Fibroblast of skin of scalp (primary cell): Measurements from ENCODE around the gene PALMD.

Experiments used
- DNase-seq: peaks from one replicate; pipeline ENCODE4 v3.0.0-alpha.2; 2013

Gene PALMD

DNA sequence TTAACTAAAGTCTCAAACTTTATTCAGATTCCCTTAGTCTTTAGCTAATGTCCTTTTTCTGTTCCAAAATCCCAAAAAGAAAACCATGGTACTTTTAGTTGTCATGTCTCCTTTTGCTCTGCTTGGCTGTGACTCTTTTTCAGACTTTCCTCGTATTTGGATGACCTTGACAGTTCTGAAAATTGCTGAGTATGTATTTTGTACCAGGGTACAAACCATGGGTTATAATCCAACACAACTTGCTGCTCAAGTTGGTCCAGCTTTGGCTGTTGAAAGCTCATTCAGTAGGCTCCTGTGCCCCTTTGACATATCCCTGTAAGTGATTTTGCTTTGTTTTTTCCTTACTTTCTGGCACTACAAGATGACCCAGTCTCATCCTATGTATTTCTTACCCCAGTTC lies 51.7 kb downstream of the PALMD start:
- DNase-seq: no peak

DNA sequence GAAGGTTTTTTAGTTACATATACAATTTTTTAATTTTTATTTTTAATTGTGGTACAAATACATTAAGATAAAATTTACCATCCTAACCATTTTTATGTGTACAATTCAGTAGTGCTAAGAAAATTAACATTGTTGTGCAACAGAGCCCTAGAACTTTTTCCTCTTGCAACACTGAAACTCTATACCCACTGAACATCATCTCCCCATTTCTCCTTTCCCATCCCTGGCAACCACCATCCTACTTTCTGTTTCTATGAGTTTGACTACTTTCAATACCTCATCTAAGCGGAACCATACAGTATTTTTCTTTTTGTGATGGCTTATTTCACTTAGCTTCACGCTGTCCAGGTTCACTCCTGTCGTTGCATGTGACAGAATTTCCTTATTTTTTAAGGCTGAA lies 54.1 kb downstream of the PALMD start:
- no peak for DNase-seq

DNA sequence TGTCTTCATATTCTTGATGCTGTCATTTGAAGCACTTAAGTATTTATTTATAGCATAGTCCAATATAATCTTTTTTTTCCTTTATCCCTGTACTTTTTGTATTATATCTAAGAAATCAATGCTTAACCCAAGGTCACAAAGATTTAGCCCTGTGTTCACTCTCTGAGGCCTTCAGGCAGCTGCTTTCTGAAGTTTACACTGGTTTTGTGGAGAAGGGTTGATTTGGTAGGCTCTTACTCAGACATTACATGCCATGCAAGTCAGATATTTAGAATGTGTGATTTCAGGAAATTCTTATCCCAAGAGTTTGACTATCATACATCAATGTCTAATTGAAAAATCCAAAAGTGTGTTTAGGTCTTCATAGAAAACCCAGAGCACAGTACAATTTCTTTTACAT lies 56.3 kb downstream of the PALMD start:
- peak; percentile 11 for DNase-seq

DNA sequence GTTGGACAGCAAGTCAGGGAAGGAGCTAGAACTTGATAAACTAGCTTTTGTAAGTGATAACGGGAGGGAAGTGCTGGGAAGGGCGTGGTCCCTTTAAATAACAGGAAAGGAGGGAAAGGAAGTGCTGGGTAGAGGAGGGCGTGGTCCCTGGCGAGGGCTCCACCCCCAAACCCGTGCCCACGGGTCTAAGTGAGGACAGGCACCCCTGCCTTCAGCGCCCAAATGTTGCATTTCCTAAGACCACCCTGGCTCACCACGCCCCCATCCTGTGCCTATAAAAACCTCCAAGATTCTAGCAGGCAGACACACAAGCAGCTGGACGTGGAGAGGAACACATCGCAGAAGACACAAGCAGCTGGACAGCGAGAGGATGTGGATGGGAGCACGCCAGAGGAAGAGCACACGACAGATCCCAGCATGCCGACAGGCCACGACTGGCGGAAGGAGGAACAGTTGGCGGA lies 58.5 kb downstream of the PALMD start:
- DNase-seq: no peak

DNA sequence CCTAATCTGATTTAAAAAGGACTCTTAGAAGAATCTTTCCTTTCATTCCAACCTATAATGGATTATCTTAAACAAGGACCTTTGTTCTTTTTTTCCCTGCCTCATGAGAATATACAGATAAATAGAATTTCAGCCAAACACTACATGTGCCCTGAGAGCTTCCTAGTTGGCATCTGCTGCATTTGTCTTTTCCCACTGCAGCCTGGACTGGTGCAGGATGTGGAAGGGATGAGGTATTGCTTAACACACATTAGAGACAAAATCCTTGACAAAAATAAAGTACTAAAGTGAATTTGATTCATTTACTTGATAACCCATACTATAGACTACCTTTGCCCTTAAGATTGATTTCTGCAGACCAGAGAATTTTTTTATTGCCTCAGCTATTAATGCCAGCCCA lies 59.5 kb downstream of the PALMD start:
- no peak for DNase-seq

DNA sequence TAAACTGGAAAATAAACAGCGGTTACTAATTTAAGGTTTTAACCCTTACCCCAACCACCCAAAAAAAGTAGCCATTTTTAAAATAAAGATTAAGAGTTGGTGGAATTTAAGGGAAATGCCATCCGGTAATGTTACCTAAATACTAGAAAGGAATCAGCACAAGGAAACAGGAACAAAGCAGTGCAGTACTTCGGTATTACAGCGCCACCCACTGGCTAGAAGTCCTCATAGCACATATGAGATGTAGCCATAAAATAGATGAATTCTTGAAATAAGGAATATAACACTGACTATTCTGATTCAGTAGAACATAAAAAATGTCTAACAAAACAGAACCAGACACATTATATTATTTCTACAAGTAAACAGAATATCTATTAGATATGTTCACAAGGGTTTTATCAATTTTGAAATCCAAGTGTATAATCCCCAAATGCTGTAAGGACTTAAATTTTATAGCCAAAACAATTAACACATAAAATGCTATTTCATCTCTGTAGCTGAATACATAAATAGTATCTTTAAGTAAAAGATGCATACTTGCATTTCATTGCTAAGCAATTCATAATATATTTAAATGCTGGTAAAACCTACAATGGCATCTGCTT lies 61.7 kb downstream of the PALMD start:
- peak; percentile 67 for DNase-seq

DNA sequence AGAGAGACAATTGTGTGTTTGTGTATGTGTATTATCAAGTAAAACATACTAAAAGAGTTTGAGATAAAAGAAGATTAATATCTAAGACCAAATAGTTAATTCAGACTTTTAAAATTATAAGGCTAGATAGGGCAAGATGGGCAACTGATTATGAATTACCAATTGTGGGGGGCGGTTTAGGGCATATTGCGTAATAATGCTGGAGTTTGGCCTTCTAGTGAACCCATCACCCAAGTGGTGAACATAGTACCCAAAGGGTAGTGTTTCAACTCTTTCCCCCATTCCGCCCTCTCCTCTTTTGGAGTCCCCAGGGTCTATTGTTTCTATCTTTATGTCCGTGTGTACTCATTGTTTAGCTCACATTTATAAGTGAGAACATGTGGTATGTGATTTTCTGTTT lies 65.1 kb downstream of the PALMD start:
- DNase-seq: no peak

DNA sequence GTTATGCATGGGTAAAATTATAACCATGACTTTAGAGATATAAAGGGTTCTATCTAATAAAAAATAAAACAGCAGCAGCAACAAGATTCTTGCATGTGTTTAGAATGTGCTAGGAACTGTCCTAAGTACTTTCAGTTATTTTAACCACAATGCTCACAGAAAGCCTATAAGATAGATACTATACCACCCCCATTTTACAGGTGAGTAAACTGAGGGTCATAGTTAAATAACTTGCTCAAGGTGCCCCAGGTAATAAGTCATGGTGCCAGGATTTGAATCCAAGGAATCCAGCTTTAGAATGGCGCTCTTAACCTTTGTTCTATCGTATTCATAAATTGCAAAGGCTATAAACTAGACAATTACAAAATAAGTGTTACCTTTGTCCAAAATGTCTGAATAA lies 67.1 kb downstream of the PALMD start:
- DNase-seq: no peak

DNA sequence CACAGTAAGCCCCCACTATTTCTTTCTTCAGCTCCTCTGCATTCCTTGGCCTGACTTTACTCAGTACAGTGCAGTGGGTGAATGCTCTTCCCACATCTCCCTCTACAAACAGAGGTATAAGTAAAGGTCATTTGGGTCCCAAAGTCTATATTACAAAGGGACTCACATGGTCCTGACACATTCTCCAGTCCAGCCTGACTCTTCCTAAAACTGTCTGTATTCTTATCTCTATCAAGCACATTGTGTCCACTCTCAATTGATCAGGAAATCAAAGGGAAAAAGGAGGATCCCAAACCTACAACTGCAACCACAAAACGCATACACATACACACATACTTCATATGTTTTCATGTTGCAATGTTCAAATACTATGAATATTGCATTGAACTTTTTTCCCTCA lies 71.1 kb downstream of the PALMD start:
- DNase-seq: no peak

DNA sequence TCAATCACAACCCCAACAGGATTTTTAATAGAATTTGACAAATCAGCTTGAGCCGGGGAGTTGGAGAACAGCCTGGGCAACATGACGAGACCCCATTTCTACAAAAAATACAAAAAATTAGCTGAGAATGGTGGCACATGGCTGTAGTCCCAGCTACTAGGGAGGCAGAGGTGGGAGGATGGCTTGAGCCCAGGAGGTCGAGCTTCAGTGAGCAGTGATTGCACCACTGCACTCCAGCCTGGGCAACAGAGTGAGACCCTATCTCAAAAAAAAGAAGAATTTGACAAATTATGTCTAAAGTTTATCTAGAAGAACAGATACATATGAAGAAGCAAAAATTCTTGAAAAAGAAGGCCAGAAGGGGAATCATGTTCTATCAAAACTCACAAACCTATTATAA lies 77.3 kb downstream of the PALMD start:
- DNase-seq: no peak

DNA sequence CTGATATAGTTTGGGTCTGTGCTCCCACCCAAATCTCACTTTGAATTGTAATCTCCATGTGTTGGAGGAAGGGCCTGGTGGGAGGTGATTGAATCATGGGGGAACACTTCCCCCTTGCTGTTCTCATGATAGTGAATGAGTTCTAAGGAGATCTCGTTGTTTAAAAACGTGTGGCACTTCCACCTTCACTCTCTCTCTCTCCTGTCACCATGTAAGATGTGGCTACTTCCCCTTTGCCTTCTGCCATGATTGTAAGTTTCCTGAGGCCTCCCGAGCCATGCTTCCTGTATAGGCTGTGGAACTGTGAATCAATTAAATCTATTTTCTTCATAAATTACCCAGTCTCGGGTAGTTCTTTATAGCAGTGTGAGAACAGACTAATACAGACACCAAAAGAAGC lies 80.1 kb downstream of the PALMD start:
- DNase-seq: no peak

DNA sequence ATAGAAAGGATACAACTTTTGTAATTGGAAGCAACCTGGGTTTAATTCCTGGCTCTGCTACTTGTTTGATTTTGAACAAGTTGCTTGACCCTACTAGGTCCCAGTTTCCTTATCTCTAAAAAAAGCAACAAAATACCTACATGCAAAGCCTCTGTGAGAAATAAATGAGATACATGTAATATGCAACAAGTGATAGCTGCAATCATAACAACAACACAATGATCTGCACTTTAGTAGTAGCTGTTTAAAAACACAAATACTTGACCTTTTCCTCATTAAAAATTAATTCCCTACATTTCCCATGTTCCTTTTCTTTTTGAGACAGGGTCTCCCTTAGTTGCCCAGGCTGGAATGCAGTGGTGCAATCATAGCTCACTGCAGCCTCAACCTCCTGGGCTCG lies 80.5 kb downstream of the PALMD start:
- DNase-seq: no peak

DNA sequence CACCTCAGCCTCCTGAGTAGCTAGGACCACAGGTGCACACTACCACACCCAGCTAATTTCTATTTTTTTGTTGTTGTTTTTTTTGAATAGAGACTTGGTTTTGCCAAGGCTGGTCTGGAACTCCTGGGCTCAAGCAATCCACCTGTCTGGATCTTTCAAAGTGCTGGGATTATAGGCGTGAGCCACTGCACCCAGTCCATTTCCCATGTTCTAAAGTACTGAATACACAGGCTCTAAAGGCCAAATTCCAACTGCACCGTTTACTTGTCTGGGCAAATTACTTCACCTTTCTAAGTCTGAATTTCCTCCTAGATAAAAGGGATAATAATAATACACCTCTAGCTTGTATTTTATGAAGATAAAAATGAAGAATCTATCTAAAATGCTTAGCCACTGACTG lies 80.9 kb downstream of the PALMD start:
- no peak for DNase-seq

DNA sequence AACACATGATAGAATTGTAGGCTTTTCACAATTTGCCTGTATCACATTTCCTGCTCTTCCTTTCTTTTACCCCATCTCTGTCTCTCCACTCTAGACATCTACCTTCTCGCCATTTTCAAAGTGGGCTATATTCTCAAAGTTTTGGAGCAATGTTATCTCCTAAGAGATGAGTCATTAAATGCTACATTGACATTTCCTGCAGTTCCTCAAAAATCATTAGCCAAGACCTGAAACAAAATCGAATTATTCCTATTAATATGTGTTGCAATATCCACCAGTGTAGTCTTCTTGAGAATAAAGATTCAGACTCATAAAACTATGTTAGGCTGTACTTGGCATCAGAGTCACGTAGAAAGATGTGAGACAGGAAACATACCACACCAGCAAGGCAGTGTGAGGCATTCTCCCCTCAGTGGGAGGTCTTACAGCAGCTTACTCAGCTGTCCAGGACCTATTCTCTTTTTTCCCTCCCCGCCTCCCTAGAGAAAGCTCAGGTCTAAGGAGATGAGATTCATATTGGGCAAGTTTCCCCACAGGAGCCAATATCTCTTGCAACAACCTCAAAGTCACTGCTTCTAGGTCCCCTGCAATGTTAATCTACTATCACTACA lies 81.8 kb downstream of the PALMD start:
- DNase-seq: peak; percentile 90

DNA sequence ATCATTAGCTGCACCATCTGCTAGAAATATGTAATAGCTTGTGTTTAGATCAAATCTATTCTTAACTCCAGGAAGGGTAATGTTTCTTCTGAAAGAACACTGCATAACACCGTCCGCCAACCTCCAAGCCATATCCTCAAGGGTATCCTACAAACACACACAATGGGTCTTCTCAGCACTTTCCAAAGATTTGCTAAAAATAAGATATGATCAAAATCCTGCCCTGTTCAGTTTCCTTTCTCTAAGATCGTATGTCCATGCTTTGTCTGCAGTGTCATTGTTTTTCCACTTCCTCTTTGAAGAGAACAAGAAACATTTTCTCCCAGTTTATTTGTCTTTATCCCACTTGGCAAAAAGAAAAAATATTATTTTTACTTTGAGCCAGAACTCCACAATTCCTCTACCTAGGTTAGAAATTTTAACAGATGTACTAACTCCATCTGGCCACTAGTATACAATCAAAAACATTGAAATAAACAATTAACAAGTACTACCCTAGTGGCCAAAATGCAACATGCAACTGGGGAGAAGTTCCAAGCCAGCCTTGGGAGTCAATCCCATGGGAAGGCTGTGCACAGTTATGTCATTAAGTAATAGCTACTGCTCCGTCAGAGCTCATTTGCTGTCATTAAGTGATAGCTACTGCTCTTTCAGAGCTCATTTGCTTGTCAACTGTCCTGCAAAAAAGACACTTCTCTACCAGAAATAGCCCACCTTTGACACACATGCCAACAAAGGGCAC lies 82.8 kb downstream of the PALMD start:
- DNase-seq: peak; percentile 69

DNA sequence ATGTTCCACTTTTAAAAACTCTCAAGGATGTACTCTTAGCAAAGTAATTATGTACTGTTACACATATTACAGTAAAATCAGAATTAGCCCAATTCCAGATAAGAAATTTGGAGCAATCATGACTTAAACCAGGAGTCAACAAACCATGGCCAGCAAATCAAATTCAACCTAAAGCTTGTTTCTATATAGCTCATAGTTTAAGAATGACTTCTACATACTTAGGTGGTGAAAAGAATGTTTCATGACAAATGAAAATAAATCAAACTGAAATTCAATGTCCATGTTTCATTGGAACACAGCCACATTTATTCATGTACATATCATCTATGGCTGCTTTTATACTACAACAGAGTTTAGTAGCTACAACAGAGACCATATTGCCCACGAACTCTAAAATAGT lies 85.5 kb downstream of the PALMD start:
- peak; percentile 90 for DNase-seq

DNA sequence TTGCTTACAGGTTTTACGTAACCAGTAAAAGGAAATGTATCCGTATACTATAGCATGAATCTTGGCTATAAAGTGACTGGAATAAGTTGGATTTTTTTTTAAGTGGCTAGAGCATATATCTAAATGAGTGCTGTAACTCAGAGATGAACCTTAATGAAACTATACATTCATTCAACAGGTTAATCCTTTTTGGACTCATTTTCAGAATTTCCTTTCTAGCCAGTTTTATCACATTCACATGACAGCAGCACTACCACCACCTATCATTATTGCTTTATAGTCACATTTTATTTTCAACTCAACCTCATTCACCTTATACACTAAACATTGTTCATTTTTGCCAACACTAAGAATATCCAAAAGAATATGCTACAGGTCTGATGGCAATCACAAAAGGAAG lies 89.9 kb downstream of the PALMD start:
- DNase-seq: no peak

DNA sequence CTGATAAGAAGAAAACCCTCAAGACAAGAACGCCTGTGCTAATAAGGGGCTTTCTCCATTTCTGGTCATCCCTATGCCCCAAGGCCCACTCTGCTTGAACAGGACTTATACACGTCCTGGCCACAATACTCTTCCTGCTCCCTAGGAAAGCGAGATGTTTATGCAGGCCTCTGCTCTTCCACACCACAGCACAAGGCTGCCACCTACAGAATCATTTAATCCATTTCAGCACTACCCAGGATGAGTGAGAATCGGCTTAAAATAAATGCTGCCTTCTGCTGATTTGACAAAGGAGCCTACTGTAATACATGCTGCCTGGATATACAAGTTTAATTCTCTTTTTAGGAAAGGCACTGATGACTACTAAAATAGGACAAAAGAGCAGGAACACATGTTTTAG lies 91.1 kb downstream of the PALMD start:
- DNase-seq: peak; percentile 77

DNA sequence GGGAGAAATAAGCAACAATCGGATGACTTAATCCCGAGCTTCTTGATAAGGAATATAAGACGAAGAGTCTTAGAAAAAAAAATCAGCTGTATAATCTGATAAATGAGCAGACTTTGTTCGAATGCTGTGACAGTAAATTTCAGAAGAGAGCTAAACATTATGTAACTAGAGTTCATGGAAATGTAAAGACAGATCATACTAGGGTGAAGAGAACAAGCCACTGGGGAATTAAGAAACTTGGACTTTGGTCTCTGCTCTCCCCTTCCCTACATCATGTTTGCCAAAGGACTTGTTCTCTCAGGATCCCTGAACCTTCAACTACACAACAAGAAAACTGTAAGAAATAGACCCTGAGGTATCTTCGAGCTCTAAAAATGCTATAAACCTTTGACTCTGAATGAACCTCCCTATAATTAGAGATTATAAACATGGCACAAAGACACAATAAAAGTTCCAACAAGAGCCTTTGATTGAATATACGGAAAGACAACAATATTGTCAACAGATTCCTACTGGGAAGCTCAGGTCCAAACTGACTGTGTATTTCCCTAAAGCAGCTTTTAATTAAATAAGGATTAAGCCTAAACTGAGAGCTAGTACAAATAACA lies 93.0 kb downstream of the PALMD start:
- DNase-seq: no peak

DNA sequence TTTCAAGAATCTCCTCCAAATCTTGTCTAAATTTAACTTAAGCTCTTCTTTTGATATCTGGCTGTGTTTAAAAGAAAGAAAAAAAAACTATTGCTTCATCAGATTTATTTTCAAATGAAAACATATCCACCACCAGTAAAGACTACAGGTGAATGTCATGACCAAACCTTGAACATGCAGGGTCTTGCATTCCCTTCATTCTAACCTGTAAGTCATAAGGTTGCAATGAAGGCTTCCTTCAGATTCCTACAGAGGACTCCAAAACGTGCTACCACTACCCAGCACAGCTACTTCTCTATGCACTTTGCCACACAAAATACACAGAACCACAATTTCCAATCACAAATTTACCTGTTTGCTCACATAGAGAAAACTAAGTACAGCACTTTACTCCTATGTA lies 94.2 kb downstream of the PALMD start:
- no peak for DNase-seq
